Muscle layer of duodenum (tissue), 2 donors: ENCODE data around the gene PPFIBP1.
A peak's percentile ranks its signal among the peaks of the same experiment; 100 is the strongest.

Source experiments
- H3K27ac ChIP-seq: one replicate; pipeline ENCODE4 v1.7.0; 2013; ENCODE audit warnings: mild to moderate bottlenecking, low read length
- H3K27me3 ChIP-seq: one replicate; pipeline ENCODE4 v1.7.0; 2013; ENCODE audit warnings: low read depth, mild to moderate bottlenecking, control low read depth, low read length
- H3K36me3 ChIP-seq, 2 donors: one replicate each; pipeline ENCODE4 v1.7.0; 2013; ENCODE audit warnings: low read length in 2 of 2, control low read depth in 1 of 2, mild to moderate bottlenecking in 1 of 2; ENCODE audit not compliant: insufficient read depth in 2 of 2, control insufficient read depth in 1 of 2
- H3K4me1 ChIP-seq, 2 donors: one replicate each; pipeline ENCODE4 v1.7.0; 2013; ENCODE audit warnings: low read length in 2 of 2, mild to moderate bottlenecking in 2 of 2, control low read depth in 1 of 2, moderate library complexity in 1 of 2; ENCODE audit not compliant: insufficient read depth in 2 of 2, control insufficient read depth in 1 of 2
- H3K4me3 ChIP-seq, 2 donors: one replicate each; pipeline ENCODE4 v1.7.0; 2013; ENCODE audit warnings: low read length in 2 of 2, low read depth in 1 of 2, mild to moderate bottlenecking in 1 of 2
- H3K9me3 ChIP-seq, 2 donors: one replicate each; pipeline ENCODE4 v1.7.0; 2013; ENCODE audit warnings: low read length in 2 of 2, control low read depth in 1 of 2, mild to moderate bottlenecking in 1 of 2; ENCODE audit not compliant: control insufficient read depth in 1 of 2
- donor health status: healthy.

PPFIBP1 gene

DNA sequence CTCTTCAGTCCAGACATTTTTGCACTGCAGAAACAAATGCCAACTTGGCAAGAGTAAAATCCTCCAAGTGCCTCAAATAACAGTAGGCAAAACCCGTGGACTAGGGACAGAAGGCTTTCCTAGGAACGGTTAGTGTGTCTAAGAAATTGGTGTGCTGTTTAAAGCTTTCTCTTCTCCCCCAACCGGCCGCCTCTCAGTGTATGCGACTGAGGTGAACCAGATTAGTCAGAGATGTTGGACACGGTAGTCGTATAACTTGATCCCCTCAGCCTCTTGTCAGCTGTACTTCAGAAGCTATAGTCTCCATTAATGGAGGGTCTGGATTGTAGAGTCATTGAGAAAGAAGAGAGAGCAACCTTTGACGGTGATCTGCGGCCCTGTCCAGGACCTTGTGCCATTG is 21.7 kb downstream of the PPFIBP1 start:
- no peaks in the 10 kb centered on the region for H3K9me3 ChIP-seq
- no peak overlapping the region for H3K27ac ChIP-seq
- H3K4me3 ChIP-seq = no peak overlapping the region
- peaks cover 0 to 7% of the 10 kb centered on the region in 2 donors for H3K36me3 ChIP-seq
- H3K27me3 ChIP-seq = no peaks in the 10 kb centered on the region
- H3K4me1 ChIP-seq = peaks cover 26 to 30% of the 10 kb centered on the region in 2 donors

GRCh38 chr12:27547592-27547991 is 23.6 kb downstream of the PPFIBP1 start:
- peaks cover 0 to 7% of the 10 kb centered on the region in 2 donors for H3K36me3 ChIP-seq
- peaks cover 32 to 35% of the 10 kb centered on the region in 2 donors for H3K4me1 ChIP-seq
- H3K4me3 ChIP-seq = no peak overlapping the region
- peak overlapping the region; percentile 14 for H3K27ac ChIP-seq
- no peaks in the 10 kb centered on the region for H3K27me3 ChIP-seq
- H3K9me3 ChIP-seq = no peaks in the 10 kb centered on the region

DNA sequence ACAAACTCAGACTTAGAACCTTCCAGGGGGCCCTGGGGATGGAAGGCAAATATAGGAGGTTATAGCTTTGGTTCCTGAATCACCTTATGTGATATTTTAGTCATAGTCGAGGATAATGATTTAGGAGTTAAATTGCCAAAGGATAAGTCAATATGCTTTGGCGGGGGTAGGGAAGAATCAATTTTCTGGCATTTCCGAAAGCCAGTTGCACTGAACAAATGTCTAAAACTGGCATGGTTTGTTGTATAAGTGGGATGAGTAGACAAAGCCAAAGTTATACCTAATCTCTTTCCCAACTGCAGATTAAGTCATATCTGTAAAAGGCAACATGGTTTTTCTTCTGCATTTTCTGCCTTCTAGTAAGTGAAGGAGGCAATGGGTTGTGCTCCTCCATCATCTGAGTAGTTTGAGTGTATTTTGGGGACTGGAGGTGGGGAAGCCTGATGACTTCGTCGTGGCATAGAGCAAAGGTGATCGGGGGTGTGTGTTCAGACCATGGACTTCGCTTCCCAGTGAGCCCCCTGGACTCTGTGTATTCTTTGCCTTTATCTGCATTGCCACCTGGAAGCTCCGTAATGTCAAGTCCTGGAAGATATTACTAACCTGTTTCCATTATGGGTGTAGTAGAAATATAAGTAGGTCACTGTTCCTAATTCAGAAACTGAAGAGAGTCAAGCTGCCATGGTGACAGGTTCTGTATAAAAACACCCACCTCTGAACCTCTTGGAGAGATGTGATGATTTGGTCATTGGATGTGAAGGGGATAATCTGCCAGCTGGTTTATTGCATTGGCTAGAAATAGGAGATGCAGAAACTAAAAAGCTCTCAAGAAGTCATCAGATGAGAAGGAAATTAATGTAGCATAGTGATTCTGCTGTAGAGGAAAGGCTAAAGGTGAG is 24.5 kb downstream of the PPFIBP1 start:
- Histone ChIP-seq H3K4me3 (no peak overlapping the region), H3K27ac (peak overlapping the region; percentile 2), H3K27me3 (no peaks in the 10 kb centered on the region), H3K9me3 (no peaks in the 10 kb centered on the region), H3K4me1 (peaks cover 35 to 37% of the 10 kb centered on the region in 2 donors), H3K36me3 (peaks cover 0 to 7% of the 10 kb centered on the region in 2 donors)

- H3K4me3 ChIP-seq = peak overlapping the region; percentile 6 to 33
- peak overlapping the region; percentile 78 for H3K27ac ChIP-seq
- peaks cover 39 to 44% of the 10 kb centered on the region in 2 donors for H3K4me1 ChIP-seq
These were observed 25.3 kb downstream of the PPFIBP1 start for GRCh38 chr12:27549236-27549800.

GRCh38 chr12:27549801-27550652 is 26.0 kb downstream of the PPFIBP1 start:
- peaks cover 39 to 45% of the 10 kb centered on the region in 2 donors for H3K4me1 ChIP-seq
- H3K9me3 ChIP-seq = no peaks in the 10 kb centered on the region
- H3K4me3 ChIP-seq = peak overlapping the region; percentile 6 to 33
- peak overlapping the region; percentile 78 for H3K27ac ChIP-seq
- no peaks in the 10 kb centered on the region for H3K27me3 ChIP-seq
- H3K36me3 ChIP-seq = peaks cover 0 to 7% of the 10 kb centered on the region in 2 donors

More at GRCh38 chr12:27549236-27549800, 25.3 kb downstream of the PPFIBP1 start:
- H3K9me3 ChIP-seq = no peaks in the 10 kb centered on the region
- H3K27me3 ChIP-seq = no peaks in the 10 kb centered on the region
- H3K36me3 ChIP-seq = peaks cover 0 to 7% of the 10 kb centered on the region in 2 donors

- peaks cover 35 to 51% of the 10 kb centered on the region in 2 donors for H3K4me1 ChIP-seq
- H3K36me3 ChIP-seq = peaks cover 0 to 7% of the 10 kb centered on the region in 2 donors
- H3K27me3 ChIP-seq = no peaks in the 10 kb centered on the region
- no peak overlapping the region for H3K27ac ChIP-seq
- H3K4me3 ChIP-seq = no peak overlapping the region
- no peaks in the 10 kb centered on the region for H3K9me3 ChIP-seq
These were observed 26.6 kb downstream of the PPFIBP1 start for GRCh38 chr12:27550653-27550975.

DNA sequence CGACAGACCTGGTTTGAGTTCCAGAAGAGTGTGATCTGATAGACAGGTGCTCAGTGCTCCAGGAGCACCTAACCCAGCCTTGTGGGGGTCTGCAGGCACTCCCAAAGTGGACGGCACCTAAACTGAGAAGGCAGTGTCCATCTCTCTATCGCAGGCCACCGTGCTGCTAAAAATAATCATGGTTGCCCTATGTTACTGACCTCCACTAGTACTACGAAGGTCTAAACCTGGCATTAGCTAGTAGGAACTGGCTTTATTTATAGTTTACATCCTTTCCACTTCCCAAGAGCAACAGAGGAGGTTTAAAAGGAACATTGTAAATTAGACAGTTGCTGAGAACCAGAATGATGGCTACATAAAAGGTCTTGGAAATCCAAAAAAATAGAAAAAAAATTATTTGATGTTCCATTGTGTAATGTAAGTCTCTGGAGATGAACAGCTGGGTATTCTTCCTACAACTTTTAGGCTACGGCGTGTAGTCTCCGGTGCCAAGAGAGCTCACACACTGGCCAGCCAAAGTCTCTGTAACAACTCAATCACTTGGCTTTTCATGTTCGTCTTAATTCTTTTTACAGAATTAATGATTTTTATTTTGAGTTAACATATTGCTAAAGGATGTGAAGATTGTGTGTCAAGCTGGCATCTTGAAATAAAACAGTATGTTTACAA is 27.3 kb downstream of the PPFIBP1 start:
- Histone ChIP-seq H3K4me1 (peaks cover 35 to 56% of the 10 kb centered on the region in 2 donors), H3K9me3 (no peaks in the 10 kb centered on the region), H3K27me3 (no peaks in the 10 kb centered on the region), H3K4me3 (no peak overlapping the region), H3K27ac (peak overlapping the region; percentile 45), H3K36me3 (peaks cover 0 to 7% of the 10 kb centered on the region in 2 donors)

GRCh38 chr12:27552235-27552634 is 28.2 kb downstream of the PPFIBP1 start:
- Histone ChIP-seq H3K27me3 (no peaks in the 10 kb centered on the region), H3K4me1 (peaks cover 35 to 57% of the 10 kb centered on the region in 2 donors), H3K36me3 (peaks cover 0 to 7% of the 10 kb centered on the region in 2 donors), H3K9me3 (no peaks in the 10 kb centered on the region), H3K4me3 (no peak overlapping the region), H3K27ac (no peak overlapping the region)

DNA sequence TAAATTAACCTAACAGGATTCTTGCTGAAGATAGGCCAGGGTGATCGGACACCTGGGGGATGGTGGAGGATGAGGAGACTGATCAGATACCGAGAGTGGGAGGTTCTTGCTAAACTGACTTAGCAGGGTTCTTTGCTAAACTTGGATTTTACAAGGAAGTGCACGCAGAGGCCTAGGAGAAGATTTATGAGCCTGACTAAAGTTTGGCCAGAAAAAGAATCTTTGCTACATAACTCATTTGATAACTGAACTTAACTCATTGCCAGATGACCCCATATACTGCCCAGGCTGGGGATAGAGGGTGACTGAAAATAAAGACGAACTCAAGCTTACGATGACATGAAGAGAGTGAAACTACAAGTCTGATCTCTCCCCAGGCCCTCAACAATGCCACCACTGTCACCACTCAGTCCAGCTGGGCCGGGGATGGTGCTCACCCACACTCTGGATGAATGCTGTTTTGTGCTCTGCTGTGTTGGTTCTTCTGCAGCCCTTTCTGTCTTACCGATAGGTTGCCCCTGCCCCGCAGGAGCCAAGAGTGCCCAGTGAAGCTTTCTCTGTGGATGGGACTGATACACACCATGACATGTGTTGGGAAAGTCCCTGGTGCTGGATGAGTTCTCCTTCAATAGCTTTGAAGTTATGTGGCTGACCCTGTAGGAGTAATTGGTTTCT is 29.0 kb downstream of the PPFIBP1 start:
- no peak overlapping the region for H3K27ac ChIP-seq
- peaks cover 0 to 7% of the 10 kb centered on the region in 2 donors for H3K36me3 ChIP-seq
- peaks cover 35 to 57% of the 10 kb centered on the region in 2 donors for H3K4me1 ChIP-seq
- no peak overlapping the region for H3K4me3 ChIP-seq
- no peaks in the 10 kb centered on the region for H3K9me3 ChIP-seq
- no peaks in the 10 kb centered on the region for H3K27me3 ChIP-seq

GRCh38 chr12:27553941-27554340 is 29.9 kb downstream of the PPFIBP1 start:
- peaks cover 29 to 50% of the 10 kb centered on the region in 2 donors for H3K4me1 ChIP-seq
- no peaks in the 10 kb centered on the region for H3K27me3 ChIP-seq
- peak overlapping the region; percentile 37 for H3K27ac ChIP-seq
- H3K9me3 ChIP-seq = no peaks in the 10 kb centered on the region
- peaks cover 0 to 7% of the 10 kb centered on the region in 2 donors for H3K36me3 ChIP-seq
- H3K4me3 ChIP-seq = no peak overlapping the region
